HG03025 (cell line): ENCODE data around the gene PNMA6E.

Experiments
- ATAC-seq: cut with Tn5 transposase; IDR thresholded peaks from one replicate; pipeline ENCODE4 v1.9.1; 2021; ENCODE audit warnings: mild to moderate bottlenecking, moderate library complexity; ENCODE audit not compliant: unreplicated experiment, low FRiP score

PNMA6E gene

DNA sequence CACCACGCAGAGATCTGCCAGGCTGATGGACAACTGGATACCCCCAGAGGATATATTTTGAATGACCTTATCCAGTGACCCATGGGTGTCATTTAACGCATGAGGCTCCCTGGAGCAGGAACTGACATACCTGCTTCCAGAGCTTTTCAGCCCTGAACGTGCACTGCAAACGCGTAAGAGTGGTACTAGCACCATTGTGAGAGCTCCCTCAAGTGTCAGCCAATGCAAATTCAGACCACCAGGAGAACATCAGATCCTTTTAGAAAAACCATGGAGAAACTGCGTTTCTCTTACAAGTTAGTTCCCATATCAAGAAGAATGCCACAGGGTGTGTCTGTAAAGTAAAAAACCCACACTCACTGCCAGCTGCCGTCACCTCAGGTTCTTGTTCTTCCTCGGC is 37.4 kb upstream of the PNMA6E start:
- ATAC-seq = no peak

DNA sequence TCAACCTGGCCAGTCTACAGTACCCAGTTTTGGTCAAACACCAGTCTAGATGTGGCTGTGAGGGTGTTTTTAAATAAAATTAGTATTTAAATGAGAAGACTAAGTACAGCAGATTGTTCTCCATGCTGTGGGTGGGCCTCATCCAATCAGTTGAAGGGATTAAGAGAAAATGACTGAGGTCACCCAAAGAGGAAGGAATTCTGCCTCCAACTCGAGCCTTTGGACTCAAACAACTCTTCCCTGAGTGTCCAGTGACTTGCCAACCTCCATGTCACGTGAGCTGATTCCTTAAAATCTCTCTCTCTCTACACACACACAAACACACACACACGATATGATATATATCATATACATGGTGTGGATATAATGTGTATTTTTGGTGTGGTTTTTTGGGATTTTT is 34.7 kb upstream of the PNMA6E start:
- ATAC-seq = no peak

DNA sequence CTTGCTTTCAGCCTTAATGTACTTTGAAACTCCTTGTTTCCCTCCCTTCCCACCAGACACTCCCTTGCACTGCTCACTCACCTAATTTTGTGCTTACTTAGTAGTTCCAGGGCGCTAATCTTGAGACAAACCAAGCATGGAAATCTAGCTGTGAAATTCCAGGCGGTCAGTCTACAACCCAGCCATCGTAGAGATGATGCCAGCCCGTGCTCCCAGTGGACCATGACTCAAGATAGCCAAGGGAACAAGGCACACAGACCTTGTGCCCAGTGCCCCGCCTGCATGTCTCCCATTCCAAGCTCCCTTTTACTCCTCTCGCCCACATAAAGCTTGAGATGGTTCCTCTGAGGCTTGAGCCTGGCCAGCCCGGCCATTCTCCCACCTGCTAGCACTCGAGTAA is 33.7 kb upstream of the PNMA6E start:
- ATAC-seq = no peak

DNA sequence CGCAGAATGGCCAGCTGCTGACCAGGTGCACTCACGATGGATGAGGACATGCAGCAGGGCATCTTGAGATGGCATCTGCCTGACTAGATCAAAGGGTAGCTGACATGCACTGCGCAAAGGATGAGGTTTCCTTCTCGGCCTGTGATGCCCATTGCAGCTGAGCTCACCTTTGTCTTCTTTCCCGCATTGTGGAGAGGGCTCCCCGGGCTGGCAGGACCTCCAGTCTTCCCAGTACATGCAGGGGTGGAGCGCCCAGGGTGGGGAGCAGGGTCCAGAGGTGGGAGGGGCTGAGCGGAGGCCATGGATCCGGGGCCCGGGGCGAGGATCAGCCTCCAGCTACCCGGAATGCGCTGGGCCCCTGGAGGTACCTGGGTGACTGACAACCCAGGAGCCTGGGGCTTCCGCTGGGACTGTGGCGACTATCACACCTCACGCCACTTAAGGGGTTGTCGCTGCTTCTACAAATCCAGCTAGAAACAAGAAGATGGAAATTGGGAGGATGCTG is 32.7 kb upstream of the PNMA6E start:
- ATAC-seq = no peak

DNA sequence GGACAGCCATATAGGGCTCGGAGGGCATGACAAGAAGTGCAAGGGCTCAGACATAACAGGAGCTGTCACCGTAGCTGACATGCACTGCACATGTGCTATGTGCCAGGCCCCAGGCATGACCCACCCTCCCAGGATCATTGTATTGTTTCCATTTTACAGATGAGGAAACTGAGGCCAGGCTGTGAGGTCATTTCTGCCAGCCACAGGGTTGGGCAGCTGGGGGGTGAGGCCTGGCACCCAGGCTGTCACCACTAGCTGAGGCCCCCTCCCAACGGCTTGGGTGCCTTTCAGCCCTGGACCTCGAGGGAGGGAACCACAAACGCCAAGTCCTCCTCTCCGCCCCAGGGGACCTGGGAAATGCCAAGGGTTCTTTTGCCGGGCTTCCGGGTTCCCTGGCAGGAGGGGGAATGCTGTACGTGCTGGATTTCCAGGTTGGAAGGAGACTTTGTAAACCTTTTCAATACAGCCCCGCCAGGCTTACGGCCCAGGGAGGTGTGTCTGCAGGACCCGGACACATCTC is 32.1 kb upstream of the PNMA6E start:
- no peak for ATAC-seq

DNA sequence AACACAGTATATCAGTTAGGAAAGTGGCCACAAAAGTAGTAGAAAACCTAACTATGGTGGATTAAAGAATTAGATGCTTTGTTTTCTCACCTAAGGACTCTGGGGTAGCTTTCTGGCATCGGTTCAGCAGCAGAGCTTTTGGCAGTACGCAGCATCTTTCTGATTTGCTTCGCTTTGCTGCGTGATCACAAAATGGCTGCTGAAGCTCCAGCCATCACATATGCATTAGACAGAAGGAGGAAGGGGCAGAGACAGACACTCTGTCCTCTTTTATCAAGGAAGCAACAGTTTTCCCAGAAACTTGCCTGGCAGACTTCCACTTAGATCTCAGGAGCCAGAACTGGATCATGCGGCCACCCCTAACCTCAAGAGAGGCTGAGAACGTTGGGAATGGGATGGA is 29.6 kb upstream of the PNMA6E start:
- no peak for ATAC-seq

DNA sequence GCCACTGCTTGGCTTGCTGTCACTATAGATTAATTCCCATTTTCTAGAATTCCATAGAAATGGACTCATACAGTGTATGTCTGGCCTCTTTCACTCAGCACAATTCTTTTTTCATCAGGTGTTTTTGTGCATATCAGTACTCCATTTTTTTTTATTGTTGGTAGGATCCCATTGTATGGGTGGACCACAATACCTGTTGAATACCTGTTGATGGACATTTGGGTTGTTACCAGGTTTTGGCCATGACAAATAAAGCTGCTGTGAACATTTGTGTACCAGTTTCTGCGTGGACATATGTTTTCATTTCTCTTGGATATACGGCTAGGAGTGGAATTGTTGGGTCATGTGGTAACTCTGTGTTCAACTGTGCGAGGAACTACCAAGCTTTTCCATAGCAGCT is 25.1 kb upstream of the PNMA6E start:
- no peak for ATAC-seq

DNA sequence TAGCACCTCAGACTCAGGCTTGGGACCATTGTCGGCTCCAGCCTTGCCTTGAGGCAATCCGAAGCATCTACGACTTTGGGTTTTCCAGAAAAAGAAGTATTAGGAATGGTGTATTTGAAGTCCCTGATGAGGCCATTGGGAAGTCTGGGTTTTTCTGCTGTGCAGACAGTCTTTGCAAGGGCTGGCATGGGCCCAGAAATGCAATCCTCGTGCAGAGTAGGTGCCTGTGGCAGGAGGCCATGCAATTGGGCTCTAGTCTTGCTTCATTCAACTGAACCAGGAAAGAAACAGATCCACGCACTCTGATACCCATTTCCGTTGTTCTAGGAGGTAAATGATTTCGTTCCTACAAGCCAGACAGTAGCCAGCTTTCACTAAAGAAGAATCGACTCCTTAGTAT is 22.5 kb upstream of the PNMA6E start:
- no peak for ATAC-seq

DNA sequence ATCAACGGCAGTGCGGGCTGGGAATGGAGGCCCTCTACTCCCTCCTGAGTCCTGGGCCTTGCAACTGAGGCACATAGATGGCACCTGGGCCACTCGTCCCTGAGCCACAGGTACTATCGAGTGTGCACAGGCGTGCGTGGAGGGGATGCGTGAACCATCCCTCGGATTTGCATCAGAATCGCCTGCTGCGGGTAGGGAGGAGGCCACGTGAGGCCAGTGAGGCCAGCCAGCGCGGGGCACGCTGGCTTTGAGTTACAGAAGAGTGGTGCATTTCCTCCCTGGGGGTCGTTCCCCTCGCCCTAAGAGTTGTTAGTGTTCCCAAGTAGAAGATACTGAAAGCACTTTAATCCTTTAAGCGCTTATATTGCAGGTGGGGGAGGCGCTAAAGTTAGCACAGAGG is 20.7 kb upstream of the PNMA6E start:
- ATAC-seq = no peak

DNA sequence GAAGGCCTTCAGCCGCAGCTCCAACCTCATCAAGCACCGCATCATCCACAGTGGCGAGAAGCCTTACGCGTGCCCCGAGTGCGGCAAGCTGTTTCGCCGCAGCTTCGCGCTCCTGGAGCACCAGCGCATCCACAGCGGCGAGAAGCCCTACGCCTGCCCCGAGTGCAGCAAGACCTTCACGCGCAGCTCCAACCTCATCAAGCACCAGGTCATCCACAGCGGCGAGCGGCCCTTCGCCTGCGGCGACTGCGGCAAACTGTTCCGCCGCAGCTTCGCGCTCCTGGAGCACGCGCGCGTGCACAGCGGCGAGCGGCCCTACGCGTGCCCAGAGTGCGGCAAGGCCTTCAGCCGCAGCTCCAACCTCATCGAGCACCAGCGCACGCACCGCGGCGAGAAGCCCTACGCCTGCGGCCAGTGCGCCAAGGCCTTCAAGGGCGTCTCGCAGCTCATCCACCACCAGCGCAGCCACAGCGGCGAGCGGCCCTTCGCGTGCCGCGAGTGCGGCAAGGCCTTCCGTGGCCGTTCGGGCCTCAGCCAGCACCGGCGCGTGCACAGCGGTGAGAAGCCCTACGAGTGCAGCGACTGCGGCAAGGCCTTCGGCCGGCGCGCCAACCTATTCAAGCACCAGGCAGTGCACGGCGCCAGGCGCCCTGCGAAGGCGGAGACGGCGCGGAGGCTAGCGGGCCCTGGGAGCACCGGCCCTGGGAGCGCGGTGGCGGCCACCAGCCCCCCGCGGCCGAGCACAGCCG is 19.9 kb upstream of the PNMA6E start:
- ATAC-seq = no peak

DNA sequence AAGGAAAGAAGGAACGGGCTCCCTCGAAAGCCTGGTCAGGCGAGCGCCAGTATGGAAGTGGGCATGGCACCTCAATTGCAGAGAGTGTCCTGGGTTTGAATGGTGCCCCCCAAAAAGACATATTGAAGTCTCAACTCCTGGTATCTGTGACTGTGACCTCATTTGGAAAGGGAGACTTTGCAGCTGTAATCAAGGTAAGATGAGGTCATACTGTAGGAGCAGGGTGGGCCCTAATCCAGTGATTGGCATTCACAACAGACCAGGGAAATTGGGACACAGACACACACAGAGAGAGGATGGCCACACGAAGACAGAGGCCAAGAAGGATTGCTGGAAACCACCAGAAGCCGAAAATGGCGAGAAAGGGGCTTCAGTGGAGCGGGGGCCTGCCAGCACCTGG is 16.5 kb upstream of the PNMA6E start:
- no peak for ATAC-seq

DNA sequence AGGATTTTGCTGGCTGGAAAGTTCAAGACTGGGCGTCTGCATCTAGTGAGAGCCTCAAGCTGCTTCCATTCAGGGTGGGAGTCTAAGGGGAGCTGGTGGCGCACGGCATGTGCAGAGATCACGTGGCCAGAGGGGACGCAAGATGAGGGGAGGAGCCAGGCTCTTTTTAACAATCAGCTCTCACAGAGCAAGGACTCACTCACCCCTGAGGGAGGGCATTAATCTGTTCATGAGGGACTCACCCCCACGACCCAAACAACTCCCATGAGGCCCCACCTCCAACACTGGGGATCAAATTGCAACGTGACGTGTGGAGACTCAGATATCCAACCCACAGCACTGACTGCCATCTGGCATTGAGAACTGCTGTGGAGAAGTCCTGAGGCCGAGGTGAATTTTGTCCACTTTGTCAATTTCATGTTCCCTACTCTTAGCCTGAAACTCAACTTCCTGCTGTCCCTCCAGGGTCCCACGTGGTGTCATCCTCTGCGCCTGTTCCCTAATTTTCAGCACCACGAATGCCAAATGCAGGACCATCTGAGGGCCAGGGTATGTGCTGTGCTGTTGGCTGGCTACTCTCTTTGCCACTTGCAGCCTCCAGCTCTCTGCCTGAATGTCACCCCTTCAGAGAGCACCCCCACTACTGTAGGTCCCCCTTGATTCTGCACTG is 15.8 kb upstream of the PNMA6E start:
- no peak for ATAC-seq

DNA sequence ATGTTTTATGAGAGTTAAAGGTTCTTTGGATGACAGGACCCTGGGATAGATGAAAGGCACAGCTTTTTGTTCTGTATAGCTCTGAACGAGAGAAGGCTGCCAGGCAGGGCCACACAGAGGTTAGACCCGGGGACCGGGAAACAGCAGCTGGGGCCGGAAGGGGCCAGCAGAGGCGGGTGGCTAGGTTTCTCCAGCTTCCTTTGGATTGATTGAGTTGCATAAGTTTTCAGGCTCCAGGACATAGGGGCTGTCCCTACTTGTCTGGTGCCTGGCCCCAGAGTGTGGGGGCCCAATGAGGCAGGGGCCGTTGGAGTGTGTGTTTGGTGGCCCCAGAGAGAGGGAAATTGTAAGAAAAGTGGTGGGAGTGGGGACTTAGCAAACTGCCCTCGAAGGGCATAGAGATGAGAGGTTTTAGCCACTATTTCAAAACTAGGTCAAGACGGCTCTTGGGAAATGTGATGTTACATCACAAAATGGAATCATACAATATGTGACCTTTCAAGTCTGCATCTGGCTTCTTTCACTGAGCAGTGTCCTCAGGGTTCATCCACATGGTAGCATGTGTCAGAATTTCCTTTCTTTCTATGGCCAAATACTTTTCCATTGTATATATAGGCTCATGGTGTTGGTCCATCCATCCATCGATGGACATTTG is 13.8 kb upstream of the PNMA6E start:
- no peak for ATAC-seq

DNA sequence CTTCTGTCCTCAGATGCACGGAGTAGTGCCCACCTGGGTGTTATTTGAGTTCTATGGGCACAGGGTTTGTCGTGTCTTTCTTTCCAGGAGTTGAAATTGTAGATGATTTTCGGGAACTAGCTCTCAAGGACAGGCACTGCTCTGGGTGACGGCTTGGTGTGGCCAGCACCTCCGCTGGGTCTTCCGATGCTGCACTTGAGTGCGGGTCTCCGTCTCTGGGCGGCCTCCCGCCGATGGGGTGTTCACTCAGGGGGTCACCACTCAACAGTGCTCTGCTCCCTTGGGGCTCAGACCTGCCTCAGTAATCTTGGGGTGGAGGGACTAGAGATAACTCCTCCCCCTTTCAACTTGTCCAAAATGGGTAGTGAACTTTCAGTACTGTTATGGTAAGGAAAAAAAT is 12.6 kb upstream of the PNMA6E start:
- ATAC-seq = no peak

DNA sequence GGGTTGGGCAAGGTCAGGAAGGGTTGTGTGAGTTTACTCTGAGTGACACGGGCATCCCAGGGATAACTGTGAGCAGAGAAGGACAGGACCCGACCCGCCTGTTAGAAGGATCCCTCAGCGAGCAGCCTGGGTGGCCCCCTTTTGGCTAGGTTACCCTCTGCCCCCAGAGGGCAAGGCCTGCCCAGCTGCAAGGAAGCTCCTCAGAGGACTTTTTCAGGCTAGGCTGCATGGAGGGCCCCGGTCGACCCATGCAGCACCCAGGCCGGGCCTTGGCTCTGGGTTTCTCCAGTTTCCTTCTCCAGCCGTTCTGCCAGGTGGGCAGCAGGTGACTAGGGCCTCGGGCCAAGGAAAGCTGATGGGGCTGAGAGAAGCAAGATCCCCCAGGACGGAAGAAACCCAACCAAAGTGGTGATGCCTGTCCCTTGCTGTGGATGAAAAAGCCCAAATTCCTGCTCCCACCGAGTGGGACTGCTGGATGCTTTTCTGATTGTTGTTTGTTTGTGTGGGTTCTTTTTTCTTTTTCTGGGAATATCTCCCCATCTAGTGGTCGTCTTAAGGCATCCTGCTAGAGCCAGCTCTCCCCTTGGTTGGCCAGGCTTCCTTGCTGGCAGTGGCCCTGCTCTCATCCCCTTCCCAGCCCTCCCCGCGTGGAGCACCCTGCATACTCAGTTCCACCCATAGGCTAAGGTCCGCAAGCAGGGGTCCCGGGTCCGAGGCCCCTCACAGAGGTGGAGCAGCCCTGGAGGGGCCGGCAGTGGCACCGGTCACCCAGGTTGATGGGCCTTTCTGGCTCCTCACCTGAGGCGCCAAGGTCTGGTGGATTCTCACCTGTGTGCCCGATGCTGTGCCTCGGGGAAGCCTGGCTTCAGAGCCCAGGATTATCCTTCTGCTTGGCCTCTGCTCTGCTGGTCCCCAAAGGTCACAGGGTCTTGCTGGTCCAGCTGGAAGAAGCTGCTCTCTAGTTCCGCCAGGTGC is 11.9 kb upstream of the PNMA6E start:
- no peak for ATAC-seq

DNA sequence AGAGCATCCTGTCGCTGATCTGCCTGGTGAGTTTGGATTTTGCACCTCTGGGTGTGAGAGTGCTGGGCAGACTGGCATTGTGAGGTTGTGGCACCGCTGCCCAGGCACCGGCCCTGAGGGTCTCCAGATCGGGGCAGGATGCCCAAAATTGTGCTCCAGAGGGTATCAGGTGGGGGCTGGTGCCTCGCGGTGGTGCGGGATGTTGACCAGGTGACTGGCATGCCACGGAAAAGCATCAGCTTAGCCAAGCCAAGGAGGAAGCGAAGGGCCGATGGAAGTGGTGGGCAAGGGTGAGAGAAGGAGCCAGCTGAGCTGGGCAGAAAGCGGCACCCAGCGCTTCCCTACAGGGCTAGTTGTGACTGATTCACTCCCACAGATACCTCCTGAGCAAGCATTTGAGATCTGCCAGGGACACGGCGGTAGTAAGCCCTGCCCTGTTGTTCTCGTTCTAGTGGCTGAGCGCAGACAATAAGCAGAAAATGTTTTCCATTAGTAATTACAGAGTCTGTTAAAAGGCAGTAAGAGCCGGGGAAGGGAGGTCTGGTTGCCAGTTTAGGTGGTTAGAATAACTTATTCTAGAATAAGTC is 10.9 kb upstream of the PNMA6E start:
- ATAC-seq = no peak

DNA sequence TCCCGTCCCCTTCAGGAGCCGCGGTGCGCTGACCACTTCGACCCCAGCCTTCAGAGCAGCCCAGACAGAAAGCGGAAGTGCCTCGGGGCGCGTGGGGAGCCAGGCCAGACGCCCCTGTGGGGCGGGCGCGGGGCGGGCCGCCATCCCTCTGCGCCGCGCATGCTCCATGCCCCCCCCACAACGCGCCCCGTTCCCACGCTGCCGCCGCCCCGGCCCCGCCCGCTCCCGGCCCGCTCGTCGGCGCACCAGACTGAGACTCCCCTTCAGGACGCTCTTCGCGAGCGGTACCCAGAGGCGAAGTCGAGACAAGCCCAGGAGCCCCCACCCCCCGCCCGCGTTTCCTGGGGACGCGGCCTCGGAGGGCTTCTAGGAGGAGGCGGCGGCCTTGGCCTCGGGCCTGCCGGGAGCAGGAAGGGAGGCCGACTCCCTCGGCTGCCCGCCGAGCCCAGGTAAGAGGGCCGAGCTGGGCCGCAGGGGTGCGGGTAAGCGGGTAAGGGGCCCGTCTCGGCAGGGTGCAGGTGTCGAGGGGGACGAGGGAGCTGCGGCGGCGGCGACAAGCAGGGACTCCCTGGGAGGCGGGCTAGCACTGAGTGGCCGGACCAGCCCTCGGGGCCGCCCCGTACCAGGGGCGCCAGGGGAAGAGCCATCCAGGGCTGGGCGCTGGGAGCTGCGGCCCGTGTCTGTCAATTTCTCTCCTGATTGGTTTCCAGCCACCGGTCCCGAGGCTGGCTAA is 10.3 kb upstream of the PNMA6E start, which contains the start of gene ZFP92:
Gene ZFP92, plus strand, starts transcription at position 218 of the 733 bp plus-strand sequence. CDS start 6,851 bp downstream, outside the sequence.
- ATAC-seq = peak; percentile 40

DNA sequence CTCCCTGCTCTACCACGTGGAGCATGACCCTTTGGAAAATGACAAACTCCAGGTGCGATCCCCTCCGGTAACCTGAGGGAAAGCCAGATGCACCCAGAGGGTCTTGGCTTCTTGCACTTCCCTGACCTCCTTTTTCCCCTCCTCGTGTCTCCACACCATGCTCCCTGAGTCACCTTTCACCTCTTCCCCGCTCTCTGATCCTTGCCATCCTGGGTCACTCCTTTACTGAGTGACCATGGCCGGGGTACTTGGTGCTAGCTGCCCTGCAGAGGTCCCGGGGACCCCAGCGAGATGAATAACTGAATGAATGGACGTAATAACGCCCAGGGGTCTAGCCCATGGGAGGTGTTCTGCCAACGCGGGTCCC is 9.7 kb upstream of the PNMA6E start:
- no peak for ATAC-seq

DNA sequence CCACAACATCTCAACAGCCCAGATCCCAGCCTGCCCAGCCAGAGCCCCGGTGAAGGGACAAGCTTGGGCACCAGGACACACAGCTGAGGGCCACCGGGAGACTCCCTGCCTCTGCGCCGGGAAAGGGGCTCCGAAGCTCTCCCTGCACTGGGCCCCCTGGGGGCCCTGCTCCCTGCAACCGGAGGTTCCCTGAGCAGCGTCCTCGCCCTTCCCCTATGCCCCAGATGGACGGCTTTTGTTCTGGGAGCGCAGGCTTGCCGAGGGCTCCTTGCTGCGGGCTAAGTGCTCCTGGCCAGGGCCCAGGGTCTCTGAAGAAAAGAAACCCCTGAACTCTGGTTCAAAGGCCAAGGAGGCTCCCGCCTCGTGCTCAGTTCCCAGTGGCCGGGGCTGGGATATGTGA is 9.2 kb upstream of the PNMA6E start:
- ATAC-seq = no peak
